ENCODE measurements around the gene CPPED1. TPM values are rescaled to one million over a fixed set of nuclear protein-coding genes. Genes with fewer than 3 reads are reported as not detected.
"Not testable (repeated sequence)": the region's sequence is repeated elsewhere in the genome, so short reads cannot be mapped to it uniquely, and the experiment has no call there.

Gene CPPED1
- total RNA-seq, 2 donors from 2014 or later = 3.3 to 4.4 TPM

DNA sequence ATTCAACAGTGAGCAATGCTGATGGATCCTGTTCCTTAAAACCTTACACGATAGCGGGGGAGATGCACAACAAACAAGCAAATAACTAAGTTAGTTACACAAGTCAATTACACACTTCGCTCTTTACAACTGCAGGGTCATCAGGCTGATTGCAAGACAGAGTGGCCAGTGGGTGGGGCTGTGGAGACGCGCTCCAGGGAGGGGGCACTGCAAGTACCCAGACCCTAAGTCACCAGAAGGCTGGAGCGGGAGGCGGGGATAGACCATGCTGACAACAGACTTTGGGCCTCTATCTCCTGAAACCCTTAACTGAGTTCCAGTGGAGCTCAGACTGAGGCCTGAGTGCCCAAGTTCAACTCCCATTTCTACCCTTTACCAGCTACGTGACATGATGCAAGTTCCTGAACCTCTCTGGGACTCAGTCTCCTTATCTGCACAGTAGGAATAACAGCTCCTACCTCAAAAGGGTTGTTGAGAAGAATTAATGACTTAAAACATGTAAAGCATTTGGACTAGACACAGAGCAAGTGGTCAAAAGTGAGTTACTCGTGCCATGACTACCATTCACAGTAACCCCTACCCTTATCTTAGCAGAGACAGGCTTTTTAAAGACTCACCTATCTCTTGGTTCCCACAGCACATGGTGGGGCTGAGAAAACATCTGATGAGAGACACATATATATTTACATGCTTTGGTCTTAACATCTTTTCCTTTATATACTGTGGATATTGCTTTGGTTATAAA lies 10.4 kb downstream of the CPPED1 start:
- H3K4me3 ChIP-seq = no peak overlapping the region
- no peaks in the 10 kb centered on the region for H3K27me3 ChIP-seq
- intact Hi-C loops (cut with DNase I) = no loop called here
- no peaks in the 10 kb centered on the region for H3K4me1 ChIP-seq
- ATAC-seq (no peak), DNase-seq (no peak)
- H3K9me3 ChIP-seq = no peaks in the 10 kb centered on the region
- 86 to 94% methylated on average over 5 to 9 of the region's 9 CpGs for WGBS, 2 donors
- no peaks in the 10 kb centered on the region for H3K36me3 ChIP-seq (replicated peaks in 1 of 2; ENCODE audit: insufficient read depth in 1 of 2, low read depth in 2 of 2)
- H3K27ac ChIP-seq = no peak overlapping the region
- TF ChIP-seq, protein P1, sequence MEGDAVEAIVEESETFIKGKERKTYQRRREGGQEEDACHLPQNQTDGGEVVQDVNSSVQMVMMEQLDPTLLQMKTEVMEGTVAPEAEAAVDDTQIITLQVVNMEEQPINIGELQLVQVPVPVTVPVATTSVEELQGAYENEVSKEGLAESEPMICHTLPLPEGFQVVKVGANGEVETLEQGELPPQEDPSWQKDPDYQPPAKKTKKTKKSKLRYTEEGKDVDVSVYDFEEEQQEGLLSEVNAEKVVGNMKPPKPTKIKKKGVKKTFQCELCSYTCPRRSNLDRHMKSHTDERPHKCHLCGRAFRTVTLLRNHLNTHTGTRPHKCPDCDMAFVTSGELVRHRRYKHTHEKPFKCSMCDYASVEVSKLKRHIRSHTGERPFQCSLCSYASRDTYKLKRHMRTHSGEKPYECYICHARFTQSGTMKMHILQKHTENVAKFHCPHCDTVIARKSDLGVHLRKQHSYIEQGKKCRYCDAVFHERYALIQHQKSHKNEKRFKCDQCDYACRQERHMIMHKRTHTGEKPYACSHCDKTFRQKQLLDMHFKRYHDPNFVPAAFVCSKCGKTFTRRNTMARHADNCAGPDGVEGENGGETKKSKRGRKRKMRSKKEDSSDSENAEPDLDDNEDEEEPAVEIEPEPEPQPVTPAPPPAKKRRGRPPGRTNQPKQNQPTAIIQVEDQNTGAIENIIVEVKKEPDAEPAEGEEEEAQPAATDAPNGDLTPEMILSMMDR (IDR thresholded peaks at IDR 0.05) = no peak
- TF ChIP-seq POLR2A (IDR thresholded peaks at IDR 0.05) = no peak

DNA sequence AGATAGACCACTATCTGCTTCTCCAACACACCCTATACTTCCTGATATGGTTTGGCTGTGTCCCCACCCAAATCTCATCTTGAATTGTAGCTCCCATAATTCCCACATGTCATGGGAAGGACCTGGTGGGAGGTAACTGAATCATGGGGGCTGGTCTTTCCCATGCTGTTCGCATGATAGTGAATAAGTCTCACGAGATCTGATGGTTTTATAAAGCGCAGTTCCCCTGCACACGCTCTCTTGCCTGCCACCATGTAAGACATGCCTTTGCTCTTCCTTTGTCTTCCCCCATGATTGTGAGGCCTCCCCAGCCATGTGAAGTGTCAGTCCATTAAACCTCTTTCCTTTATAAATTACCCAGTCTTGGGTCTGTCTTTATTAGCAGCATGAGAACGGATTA lies 11.2 kb downstream of the CPPED1 start:
- H3K36me3 ChIP-seq (replicated peaks in 1 of 2; ENCODE audit: insufficient read depth in 1 of 2, low read depth in 2 of 2); H3K4me1 ChIP-seq; DNase-seq; H3K4me3 ChIP-seq; H3K9me3 ChIP-seq; H3K27me3 ChIP-seq; H3K27ac ChIP-seq; ATAC-seq; intact Hi-C loops (cut with DNase I): not testable (repeated sequence)
- WGBS, 2 donors = 85 to 96% methylated on average over 5 of the region's 5 CpGs

DNA sequence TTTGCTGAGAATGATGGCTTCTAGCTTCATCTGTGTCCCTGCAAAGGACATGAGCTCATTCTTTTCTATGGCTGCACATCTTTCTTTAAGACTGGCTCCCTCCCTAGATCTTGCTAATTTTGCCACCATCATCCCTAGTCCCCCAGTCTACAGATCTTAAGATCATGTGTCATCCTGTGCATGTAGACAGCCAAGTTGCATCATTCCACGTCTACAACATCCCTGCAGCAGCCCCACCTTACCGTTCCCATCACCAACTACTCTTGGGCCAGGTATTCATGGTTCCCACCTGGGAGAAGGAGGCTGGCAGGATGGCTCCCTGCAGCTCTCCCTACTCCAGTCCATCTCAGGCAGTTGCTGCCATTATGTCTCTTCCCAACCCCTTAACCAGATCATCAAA lies 12.3 kb downstream of the CPPED1 start:
- 78 to 97% methylated on average over 2 of the region's 2 CpGs for WGBS, 2 donors
- intact Hi-C loops (cut with DNase I) = no loop called here
- no peak overlapping the region for H3K27ac ChIP-seq
- H3K4me1 ChIP-seq = no peaks in the 10 kb centered on the region
- DNase-seq (no peak), ATAC-seq (no peak)
- TF ChIP-seq POLR2A (IDR thresholded peaks at IDR 0.05) = no peak
- TF ChIP-seq, protein P1 (IDR thresholded peaks at IDR 0.05) = no peak
- H3K4me3 ChIP-seq = no peak overlapping the region
- no peaks in the 10 kb centered on the region for H3K36me3 ChIP-seq (replicated peaks in 1 of 2; ENCODE audit: insufficient read depth in 1 of 2, low read depth in 2 of 2)
- H3K27me3 ChIP-seq = no peaks in the 10 kb centered on the region
- no peaks in the 10 kb centered on the region for H3K9me3 ChIP-seq

DNA sequence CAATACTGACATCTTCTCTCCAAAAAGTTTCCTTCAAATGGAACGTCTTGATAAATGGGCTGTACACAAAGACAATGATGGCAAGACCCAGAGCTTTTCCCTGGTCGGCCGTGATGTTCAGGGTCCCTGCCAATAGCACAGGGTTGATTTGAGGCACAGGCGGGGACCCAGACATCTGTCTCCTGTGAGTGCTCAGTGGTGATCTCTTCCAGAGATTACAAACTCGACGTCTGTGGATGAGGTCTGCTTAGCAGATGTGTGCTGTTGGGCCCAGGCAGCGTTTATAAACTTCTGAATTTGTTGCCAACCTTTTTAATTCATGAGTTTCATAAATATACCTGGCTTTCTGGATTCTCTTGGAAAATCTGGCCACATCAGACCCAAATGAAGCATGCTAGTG lies 14.9 kb downstream of the CPPED1 start:
- H3K4me1 ChIP-seq = no peaks in the 10 kb centered on the region
- no peak overlapping the region for H3K4me3 ChIP-seq
- no peaks in the 10 kb centered on the region for H3K36me3 ChIP-seq (replicated peaks in 1 of 2; ENCODE audit: insufficient read depth in 1 of 2, low read depth in 2 of 2)
- no peak for TF ChIP-seq POLR2A (IDR thresholded peaks at IDR 0.05)
- TF ChIP-seq, protein P1 (IDR thresholded peaks at IDR 0.05) = no peak
- intact Hi-C loops (cut with DNase I) = no loop called here
- H3K27ac ChIP-seq = no peak overlapping the region
- H3K9me3 ChIP-seq = no peaks in the 10 kb centered on the region
- 82 to 87% methylated on average over 5 to 7 of the region's 7 CpGs for WGBS, 2 donors
- DNase-seq (no peak), ATAC-seq (no peak)
- H3K27me3 ChIP-seq = no peaks in the 10 kb centered on the region

DNA sequence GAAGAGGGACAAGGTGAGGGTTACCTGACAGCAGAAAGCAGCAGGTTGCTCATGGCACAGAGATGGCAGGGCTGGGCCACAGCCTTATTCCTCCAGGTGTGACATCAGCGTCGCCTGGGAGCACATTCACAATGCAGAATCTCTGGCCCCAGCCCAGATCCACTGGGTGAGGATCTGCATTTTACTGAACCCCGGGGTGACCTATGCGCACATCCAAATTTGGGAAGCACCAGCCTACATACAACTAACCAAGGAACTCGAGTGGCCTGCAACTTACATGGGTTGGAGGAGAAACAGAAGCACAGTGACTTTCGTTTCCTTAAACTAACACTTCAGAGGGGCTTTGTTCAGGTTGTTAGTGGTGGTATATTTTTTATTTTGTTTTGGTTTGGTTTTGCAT lies 17.6 kb downstream of the CPPED1 start:
- Histone ChIP-seq H3K4me3 (no peak overlapping the region), H3K36me3 (replicated peaks in 1 of 2; ENCODE audit: insufficient read depth in 1 of 2, low read depth in 2 of 2) (no peaks in the 10 kb centered on the region), H3K27ac (no peak overlapping the region), H3K4me1 (no peaks in the 10 kb centered on the region), H3K9me3 (no peaks in the 10 kb centered on the region), H3K27me3 (no peaks in the 10 kb centered on the region)
- 87 to 94% methylated on average over 6 of the region's 6 CpGs for WGBS, 2 donors
- DNase-seq (no peak), ATAC-seq (no peak)
- intact Hi-C loops (cut with DNase I) = no loop called here
- TF ChIP-seq, protein P1 (IDR thresholded peaks at IDR 0.05) = no peak
- no peak for TF ChIP-seq POLR2A (IDR thresholded peaks at IDR 0.05)
